Epithelial cell of esophagus (primary cell): ENCODE results near the gene ATOH1.

ENCODE experiments used
- DNase-seq: peaks from one replicate; pipeline ENCODE4 v3.0.0; 2010; ENCODE audit warnings: low read depth
- H3K4me3 ChIP-seq: 2 replicates; pipeline ENCODE4 v1.5.1; 2011; ENCODE audit warnings: mild to moderate bottlenecking, low read length, control low read depth
- TF ChIP-seq, protein P1 (sequence below): IDR thresholded peaks from 2 replicates; pipeline ENCODE4 v1.5.1; 2011; ENCODE audit warnings: low read depth, mild to moderate bottlenecking, low read length, control low read depth, inconsistent platforms; ENCODE audit not compliant: insufficient read depth; ENCODE audit errors: missing control alignments

The ATOH1 gene

DNA sequence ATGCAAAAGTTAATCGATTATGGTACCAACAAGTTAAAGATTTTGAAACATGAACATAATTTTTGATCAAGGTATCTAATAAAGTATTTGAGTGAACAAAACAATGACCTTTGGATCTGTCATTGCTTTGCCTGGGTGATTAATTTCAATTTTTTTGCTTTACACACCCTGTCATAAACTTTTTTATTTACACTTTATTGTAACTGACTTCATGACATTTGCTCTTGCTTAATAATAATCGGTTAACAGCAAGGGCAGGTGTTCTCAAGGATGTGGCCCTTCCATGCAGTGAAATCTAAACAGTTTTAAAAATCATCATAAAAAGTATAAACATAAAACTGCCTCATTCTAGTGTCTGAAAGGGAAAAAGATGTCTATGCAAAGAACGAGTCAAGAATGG is 24.1 kb downstream of the ATOH1 start:
- TF ChIP-seq, protein P1, sequence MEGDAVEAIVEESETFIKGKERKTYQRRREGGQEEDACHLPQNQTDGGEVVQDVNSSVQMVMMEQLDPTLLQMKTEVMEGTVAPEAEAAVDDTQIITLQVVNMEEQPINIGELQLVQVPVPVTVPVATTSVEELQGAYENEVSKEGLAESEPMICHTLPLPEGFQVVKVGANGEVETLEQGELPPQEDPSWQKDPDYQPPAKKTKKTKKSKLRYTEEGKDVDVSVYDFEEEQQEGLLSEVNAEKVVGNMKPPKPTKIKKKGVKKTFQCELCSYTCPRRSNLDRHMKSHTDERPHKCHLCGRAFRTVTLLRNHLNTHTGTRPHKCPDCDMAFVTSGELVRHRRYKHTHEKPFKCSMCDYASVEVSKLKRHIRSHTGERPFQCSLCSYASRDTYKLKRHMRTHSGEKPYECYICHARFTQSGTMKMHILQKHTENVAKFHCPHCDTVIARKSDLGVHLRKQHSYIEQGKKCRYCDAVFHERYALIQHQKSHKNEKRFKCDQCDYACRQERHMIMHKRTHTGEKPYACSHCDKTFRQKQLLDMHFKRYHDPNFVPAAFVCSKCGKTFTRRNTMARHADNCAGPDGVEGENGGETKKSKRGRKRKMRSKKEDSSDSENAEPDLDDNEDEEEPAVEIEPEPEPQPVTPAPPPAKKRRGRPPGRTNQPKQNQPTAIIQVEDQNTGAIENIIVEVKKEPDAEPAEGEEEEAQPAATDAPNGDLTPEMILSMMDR: no peak
- no peak for DNase-seq
- no peak overlapping the region for H3K4me3 ChIP-seq

DNA sequence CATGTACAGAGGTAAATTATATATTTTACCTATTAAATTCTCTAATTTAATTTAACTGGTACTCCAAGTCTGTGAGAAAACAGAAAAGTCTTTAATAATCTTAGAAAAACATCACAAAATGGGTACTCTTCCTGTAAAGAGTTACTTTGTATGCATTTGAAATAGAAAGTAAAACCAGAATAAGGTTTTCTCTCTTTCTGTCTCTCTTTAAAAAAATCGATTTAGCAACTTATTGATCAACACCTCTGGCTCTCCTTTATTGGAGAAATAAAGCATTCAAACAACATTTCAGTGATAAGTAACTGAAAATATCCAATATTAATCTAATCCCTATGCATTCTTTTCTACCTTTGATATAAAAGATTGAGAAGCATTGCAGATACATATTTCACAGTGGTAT is 27.4 kb downstream of the ATOH1 start:
- no peak overlapping the region for H3K4me3 ChIP-seq
- TF ChIP-seq, protein P1: no peak
- DNase-seq: no peak

DNA sequence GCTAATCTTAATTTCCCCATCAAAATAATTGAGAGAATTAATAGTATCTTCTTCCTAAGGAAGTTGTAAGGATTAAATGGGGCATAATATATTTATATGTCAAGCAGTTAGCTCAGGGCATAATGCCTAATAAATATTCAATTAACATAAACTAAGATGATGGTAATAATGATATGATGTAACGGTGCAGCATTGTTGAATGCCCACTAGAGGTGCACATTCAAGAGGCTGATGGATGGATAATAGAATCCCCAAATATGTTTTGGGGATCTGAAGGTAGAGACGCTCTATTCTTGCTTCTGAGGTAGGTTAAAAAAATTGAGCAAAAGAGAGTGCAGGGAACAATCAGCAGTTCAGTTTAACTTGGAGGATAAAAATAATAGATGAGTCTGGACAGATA is 37.1 kb downstream of the ATOH1 start:
- no peak for DNase-seq
- TF ChIP-seq, protein P1: peak; percentile 17
- H3K4me3 ChIP-seq: no peak overlapping the region

DNA sequence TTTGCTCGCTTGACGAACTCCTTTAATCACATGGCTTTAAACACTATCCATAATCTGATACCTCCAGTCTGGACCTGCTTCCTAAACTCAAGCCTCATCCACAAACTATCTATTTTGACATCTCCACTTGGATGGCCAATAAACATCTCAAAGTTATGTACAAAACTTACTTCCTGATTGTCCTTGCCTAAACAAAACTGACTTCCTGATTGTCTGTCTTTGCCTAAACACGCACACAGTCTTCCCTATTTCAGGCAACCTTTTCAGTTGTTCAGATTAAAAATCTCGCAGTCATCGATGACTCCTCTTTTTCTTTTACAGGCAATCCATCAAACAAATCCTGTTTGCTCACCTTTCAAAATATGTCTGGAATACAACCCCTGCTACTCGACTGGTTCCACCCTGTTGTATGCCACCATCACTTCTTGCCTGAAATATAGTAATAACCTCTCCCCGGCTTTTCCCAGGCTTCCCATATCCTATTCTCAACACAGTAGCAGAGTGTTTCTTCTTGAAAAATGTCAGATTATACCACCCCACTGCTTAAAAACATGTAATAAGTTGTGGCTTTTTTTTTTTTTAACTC is 39.0 kb downstream of the ATOH1 start:
- peak; percentile 33 for DNase-seq
- no peak overlapping the region for H3K4me3 ChIP-seq
- TF ChIP-seq, protein P1: no peak

DNA sequence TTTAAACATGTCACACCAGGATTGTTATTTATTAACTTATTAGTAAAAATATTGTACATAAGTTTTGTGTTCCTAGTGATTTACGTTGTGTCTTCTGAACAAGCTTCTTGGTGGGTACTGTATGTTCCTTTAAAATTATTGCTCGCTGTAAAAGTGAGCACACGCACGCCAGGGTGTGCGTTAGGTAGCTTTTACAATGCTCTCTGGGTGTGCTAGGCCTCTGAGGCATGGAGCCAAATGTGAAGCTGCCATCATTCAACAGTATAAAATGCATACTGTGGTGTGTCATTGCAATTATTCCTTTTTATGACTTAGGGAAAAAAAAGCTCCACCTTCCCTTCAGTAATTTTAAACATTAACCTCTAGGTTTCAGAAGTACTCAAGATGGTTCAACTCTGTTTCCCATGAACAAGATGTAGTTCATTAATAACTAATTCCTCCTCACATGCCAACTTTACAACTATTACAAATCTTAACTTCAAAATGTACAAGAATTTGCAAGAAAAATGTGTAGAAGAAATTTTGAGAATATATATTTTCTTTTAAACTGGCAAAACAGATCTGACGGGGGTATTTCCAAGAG is 42.4 kb downstream of the ATOH1 start:
- no peak for DNase-seq
- TF ChIP-seq, protein P1: no peak
- no peak overlapping the region for H3K4me3 ChIP-seq

DNA sequence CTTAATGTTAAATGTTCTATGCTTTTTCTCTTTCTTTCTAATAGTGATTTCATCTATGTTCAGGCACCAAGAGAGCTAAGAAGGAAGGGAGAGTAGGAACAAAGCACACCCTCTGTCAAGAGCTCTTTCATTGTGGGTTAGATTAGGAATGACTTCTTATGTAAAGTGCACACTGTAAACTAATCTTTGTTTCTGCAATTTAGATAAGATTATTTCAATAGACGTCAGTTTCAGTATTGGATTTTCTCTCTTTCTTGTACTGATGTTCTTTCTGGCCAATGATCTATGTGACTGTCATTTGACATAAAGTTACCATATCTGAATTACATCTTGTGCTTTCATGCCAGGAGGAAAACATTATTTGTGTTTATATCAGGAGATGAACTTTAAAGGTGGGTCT is 48.2 kb downstream of the ATOH1 start:
- TF ChIP-seq, protein P1: no peak
- DNase-seq: no peak
- no peak overlapping the region for H3K4me3 ChIP-seq

DNA sequence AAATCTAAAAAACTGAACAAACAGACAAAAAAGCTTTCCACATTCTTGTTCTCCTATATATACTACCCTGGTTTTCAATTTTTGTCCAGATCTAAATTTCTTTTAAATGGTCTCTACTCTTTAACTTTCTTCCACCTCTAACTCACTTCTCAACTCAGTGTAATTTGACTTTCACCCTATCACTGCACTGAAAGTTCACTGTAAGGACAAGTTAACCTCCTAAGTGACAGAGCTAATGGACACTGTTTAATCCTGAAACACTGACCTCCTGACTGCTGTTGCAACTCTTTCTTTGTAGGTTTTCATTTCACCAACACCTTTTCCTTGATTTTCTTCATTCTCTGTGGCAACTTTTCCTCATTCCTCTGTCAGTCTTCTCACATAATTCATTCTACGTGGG is 50.0 kb downstream of the ATOH1 start:
- DNase-seq: no peak
- TF ChIP-seq, protein P1: no peak
- no peak overlapping the region for H3K4me3 ChIP-seq
